ENCODE results near the gene DUS1L.

DNA sequence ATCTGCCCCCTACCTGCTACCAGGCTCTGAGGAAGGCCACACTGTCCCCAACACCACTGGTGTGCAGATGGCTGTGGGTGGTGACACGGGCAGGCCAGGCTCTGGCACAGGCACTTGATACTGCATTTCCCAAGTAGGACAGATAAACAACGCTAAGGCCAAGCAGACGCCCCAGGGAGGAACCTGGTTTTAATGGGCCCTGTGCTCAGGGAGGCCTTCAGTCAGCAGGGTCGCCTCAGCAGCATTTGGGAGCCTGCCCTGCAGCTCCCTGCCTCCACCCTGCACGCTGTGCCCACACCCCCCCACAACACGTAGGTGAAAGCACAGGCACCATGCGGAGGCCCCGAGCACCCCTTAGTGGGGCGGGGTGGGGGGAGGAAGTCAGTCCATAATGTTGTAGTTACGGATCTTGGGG, 35.7 kb upstream of the DUS1L start:
- no peak for TF ChIP-seq POLR2A (IDR thresholded peaks at IDR 0.05)
- TF ChIP-seq, protein P1, sequence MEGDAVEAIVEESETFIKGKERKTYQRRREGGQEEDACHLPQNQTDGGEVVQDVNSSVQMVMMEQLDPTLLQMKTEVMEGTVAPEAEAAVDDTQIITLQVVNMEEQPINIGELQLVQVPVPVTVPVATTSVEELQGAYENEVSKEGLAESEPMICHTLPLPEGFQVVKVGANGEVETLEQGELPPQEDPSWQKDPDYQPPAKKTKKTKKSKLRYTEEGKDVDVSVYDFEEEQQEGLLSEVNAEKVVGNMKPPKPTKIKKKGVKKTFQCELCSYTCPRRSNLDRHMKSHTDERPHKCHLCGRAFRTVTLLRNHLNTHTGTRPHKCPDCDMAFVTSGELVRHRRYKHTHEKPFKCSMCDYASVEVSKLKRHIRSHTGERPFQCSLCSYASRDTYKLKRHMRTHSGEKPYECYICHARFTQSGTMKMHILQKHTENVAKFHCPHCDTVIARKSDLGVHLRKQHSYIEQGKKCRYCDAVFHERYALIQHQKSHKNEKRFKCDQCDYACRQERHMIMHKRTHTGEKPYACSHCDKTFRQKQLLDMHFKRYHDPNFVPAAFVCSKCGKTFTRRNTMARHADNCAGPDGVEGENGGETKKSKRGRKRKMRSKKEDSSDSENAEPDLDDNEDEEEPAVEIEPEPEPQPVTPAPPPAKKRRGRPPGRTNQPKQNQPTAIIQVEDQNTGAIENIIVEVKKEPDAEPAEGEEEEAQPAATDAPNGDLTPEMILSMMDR (IDR thresholded peaks at IDR 0.05) = no peak
